HG02610 (cell line): ENCODE measurements around the gene PXDC1.
"Not testable (repeated sequence)": the region's sequence is repeated elsewhere in the genome, so short reads cannot be mapped to it uniquely, and the experiment has no call there.

Source experiments
- ATAC-seq: cut with Tn5 transposase; IDR thresholded peaks from one replicate; pipeline ENCODE4 v1.9.1; 2021; ENCODE audit warnings: mild to moderate bottlenecking, moderate library complexity; ENCODE audit not compliant: unreplicated experiment

The PXDC1 gene

GRCh38 chr6:3784423-3784822 lies 32.9 kb upstream of the PXDC1 start:
- ATAC-seq: no peak

GRCh38 chr6:3782876-3783832 lies 31.6 kb upstream of the PXDC1 start:
- ATAC-seq: no peak

- ATAC-seq: no peak
Measured at GRCh38 chr6:3781504-3781903, 30.0 kb upstream of the PXDC1 start.

GRCh38 chr6:3779574-3779849 lies 28.0 kb upstream of the PXDC1 start:
- no peak for ATAC-seq

- ATAC-seq: no peak
Measured at GRCh38 chr6:3778701-3779573, 27.4 kb upstream of the PXDC1 start.

- ATAC-seq: no peak
Measured at GRCh38 chr6:3777730-3778461, 26.4 kb upstream of the PXDC1 start.

- ATAC-seq: no peak
Measured at GRCh38 chr6:3776881-3777507, 25.5 kb upstream of the PXDC1 start.

- no peak for ATAC-seq
Measured at GRCh38 chr6:3775847-3776246, 24.3 kb upstream of the PXDC1 start.

GRCh38 chr6:3775386-3775785 lies 23.9 kb upstream of the PXDC1 start:
- ATAC-seq: no peak

- no peak for ATAC-seq
Measured at GRCh38 chr6:3773678-3774298, 22.3 kb upstream of the PXDC1 start.

GRCh38 chr6:3772127-3772999 lies 20.9 kb upstream of the PXDC1 start:
- ATAC-seq: not testable (repeated sequence)

GRCh38 chr6:3771407-3772011 lies 20.0 kb upstream of the PXDC1 start:
- no peak for ATAC-seq

- no peak for ATAC-seq
Measured at GRCh38 chr6:3770023-3770720, 18.7 kb upstream of the PXDC1 start.

- no peak for ATAC-seq
Measured at GRCh38 chr6:3769610-3770009, 18.1 kb upstream of the PXDC1 start.

GRCh38 chr6:3768502-3768901 lies 17.0 kb upstream of the PXDC1 start:
- no peak for ATAC-seq

GRCh38 chr6:3767483-3767882 lies 16.0 kb upstream of the PXDC1 start:
- ATAC-seq: not testable (repeated sequence)

- no peak for ATAC-seq
Measured at GRCh38 chr6:3766214-3766613, 14.7 kb upstream of the PXDC1 start.

GRCh38 chr6:3765415-3765814 lies 13.9 kb upstream of the PXDC1 start:
- ATAC-seq: no peak
